Stimulated activated CD4-positive, alpha-beta T cell treated with anti-CD3 and anti-CD28 coated beads, Interleukin-15, amount 100 ng/mL, for 1 hour (primary cell): ENCODE measurements around the gene PSPC1.

Experiments used
- DNase-seq, 2 donors: peaks; one replicate each; pipeline ENCODE4 v3.0.0-alpha.2; 2020; ENCODE audit warnings: low read depth in 1 of 2, low spot score in 1 of 2

PSPC1 gene

GRCh38 chr13:19673473-19674430 lies 109.0 kb downstream of the PSPC1 start:
- DNase-seq: no peak

GRCh38 chr13:19672990-19673389 lies 109.8 kb downstream of the PSPC1 start:
- DNase-seq: no peak

- no peak for DNase-seq
These were observed 112.6 kb downstream of the PSPC1 start for GRCh38 chr13:19670147-19670546.

- DNase-seq: no peak
These were observed 114.0 kb downstream of the PSPC1 start for GRCh38 chr13:19668778-19669177.

GRCh38 chr13:19665427-19665859 lies 117.3 kb downstream of the PSPC1 start:
- DNase-seq: no peak

GRCh38 chr13:19664481-19665230 lies 118.1 kb downstream of the PSPC1 start:
- DNase-seq: no peak

GRCh38 chr13:19663416-19663979 lies 119.2 kb downstream of the PSPC1 start:
- DNase-seq: no peak

GRCh38 chr13:19661561-19661960 lies 121.2 kb downstream of the PSPC1 start:
- no peak for DNase-seq

GRCh38 chr13:19661126-19661525 lies 121.6 kb downstream of the PSPC1 start:
- no peak for DNase-seq

- DNase-seq: no peak
These were observed 123.9 kb downstream of the PSPC1 start for GRCh38 chr13:19658831-19659230.

- no peak for DNase-seq
These were observed 124.7 kb downstream of the PSPC1 start for GRCh38 chr13:19657872-19658591.
